ENCODE measurements around the gene DPT.

Gene DPT

GRCh38 chr1:168726719-168727118 is 2.3 kb downstream of the DPT start:
- CTCF ChIA-PET = no interaction called here
- POLR2A ChIA-PET = no interaction called here
- no peak for DNase-seq (ENCODE audit: extremely low spot score)
- TF ChIP-seq BHLHE40 (IDR thresholded peaks at IDR 0.05; ENCODE audit: borderline replicate concordance) (no peak), ARNT (IDR thresholded peaks at IDR 0.05) (no peak), TARDBP (IDR thresholded peaks at IDR 0.05) (no peak), SP1 (IDR thresholded peaks at IDR 0.05) (no peak), FOXM1 (IDR thresholded peaks at IDR 0.05; ENCODE audit: borderline replicate concordance) (no peak), CTBP1 (IDR thresholded peaks at IDR 0.05; ENCODE audit: borderline replicate concordance) (no peak)

- ChIA-PET POLR2A (no interaction called here), CTCF (no interaction called here)
- DNase-seq (ENCODE audit: extremely low spot score) = no peak
- TF ChIP-seq L3MBTL2 (conservative IDR thresholded peaks at IDR 0.05) = no peak
- no peak for TF ChIP-seq TARDBP (IDR thresholded peaks at IDR 0.05)
- TF ChIP-seq SUZ12 (IDR thresholded peaks at IDR 0.05) = no peak
- no peak for TF ChIP-seq FOXM1 (IDR thresholded peaks at IDR 0.05; ENCODE audit: borderline replicate concordance)
- no peak for TF ChIP-seq BHLHE40 (IDR thresholded peaks at IDR 0.05; ENCODE audit: borderline replicate concordance)
- TF ChIP-seq FOXA1 (IDR thresholded peaks at IDR 0.05) = no peak
- no peak for TF ChIP-seq ARNT (IDR thresholded peaks at IDR 0.05)
- no peak for TF ChIP-seq SP1 (IDR thresholded peaks at IDR 0.05)
- no peak for TF ChIP-seq HDGF (IDR thresholded peaks at IDR 0.05; ENCODE audit: borderline replicate concordance)
- TF ChIP-seq NFRKB (IDR thresholded peaks at IDR 0.05) = no peak
- no peak for TF ChIP-seq ELF4 (IDR thresholded peaks at IDR 0.05)
- no peak for TF ChIP-seq CTBP1 (IDR thresholded peaks at IDR 0.05; ENCODE audit: borderline replicate concordance)
- TF ChIP-seq ZNF384 (IDR thresholded peaks at IDR 0.05) = no peak
- TF ChIP-seq LEF1 (IDR thresholded peaks at IDR 0.05; ENCODE audit: borderline replicate concordance) = no peak
- no peak for TF ChIP-seq FOXK2 (IDR thresholded peaks at IDR 0.05)
- TF ChIP-seq PKNOX1 (IDR thresholded peaks at IDR 0.05) = no peak
Observed at GRCh38 chr1:168726281-168726680, 2.7 kb downstream of the DPT start.

GRCh38 chr1:168725831-168726230 is 3.2 kb downstream of the DPT start:
- POLR2A ChIA-PET = no interaction called here
- CTCF ChIA-PET = interaction anchor here (0.6 kb wide), 1 partner anchor 509 kb away, joined by 3 read pairs; no protein-coding TSS in a partner anchor
- TF ChIP-seq BHLHE40 (IDR thresholded peaks at IDR 0.05; ENCODE audit: borderline replicate concordance) (no peak), ARNT (IDR thresholded peaks at IDR 0.05) (no peak), TARDBP (IDR thresholded peaks at IDR 0.05) (no peak), PKNOX1 (IDR thresholded peaks at IDR 0.05) (no peak), SUZ12 (IDR thresholded peaks at IDR 0.05) (no peak), ELF4 (IDR thresholded peaks at IDR 0.05) (no peak), SP1 (IDR thresholded peaks at IDR 0.05) (no peak), ZNF384 (IDR thresholded peaks at IDR 0.05) (no peak), HDGF (IDR thresholded peaks at IDR 0.05; ENCODE audit: borderline replicate concordance) (no peak), CTBP1 (IDR thresholded peaks at IDR 0.05; ENCODE audit: borderline replicate concordance) (no peak)
- no peak for DNase-seq (ENCODE audit: extremely low spot score)

GRCh38 chr1:168725060-168725459 is 3.9 kb downstream of the DPT start:
- ChIA-PET POLR2A (no interaction called here), CTCF (interaction anchor here (0.6 kb wide), 1 partner anchor 510 kb away, joined by 3 read pairs; no protein-coding TSS in a partner anchor)
- TF ChIP-seq HDGF (IDR thresholded peaks at IDR 0.05; ENCODE audit: borderline replicate concordance) (no peak), SP1 (IDR thresholded peaks at IDR 0.05) (no peak), L3MBTL2 (conservative IDR thresholded peaks at IDR 0.05) (no peak), FOXA1 (IDR thresholded peaks at IDR 0.05) (no peak), CTBP1 (IDR thresholded peaks at IDR 0.05; ENCODE audit: borderline replicate concordance) (no peak), ARNT (IDR thresholded peaks at IDR 0.05) (no peak), BHLHE40 (IDR thresholded peaks at IDR 0.05; ENCODE audit: borderline replicate concordance) (no peak), FOXK2 (IDR thresholded peaks at IDR 0.05) (no peak), TARDBP (IDR thresholded peaks at IDR 0.05) (no peak), NFRKB (IDR thresholded peaks at IDR 0.05) (no peak), PKNOX1 (IDR thresholded peaks at IDR 0.05) (no peak), ZNF384 (IDR thresholded peaks at IDR 0.05) (no peak)

GRCh38 chr1:168723000-168723399 is 6.0 kb downstream of the DPT start:
- ChIA-PET CTCF (no interaction called here), POLR2A (no interaction called here)
- TF ChIP-seq LEF1 (IDR thresholded peaks at IDR 0.05; ENCODE audit: borderline replicate concordance) = no peak
- TF ChIP-seq HDGF (IDR thresholded peaks at IDR 0.05; ENCODE audit: borderline replicate concordance) = no peak
- TF ChIP-seq ZNF384 (IDR thresholded peaks at IDR 0.05) = no peak
- TF ChIP-seq CTBP1 (IDR thresholded peaks at IDR 0.05; ENCODE audit: borderline replicate concordance) = no peak
- TF ChIP-seq BHLHE40 (IDR thresholded peaks at IDR 0.05; ENCODE audit: borderline replicate concordance) = no peak
- TF ChIP-seq L3MBTL2 (conservative IDR thresholded peaks at IDR 0.05) = no peak
- TF ChIP-seq FOXA1 (IDR thresholded peaks at IDR 0.05) = no peak
- TF ChIP-seq SP1 (IDR thresholded peaks at IDR 0.05) = no peak
- no peak for TF ChIP-seq NFRKB (IDR thresholded peaks at IDR 0.05)
- no peak for TF ChIP-seq TARDBP (IDR thresholded peaks at IDR 0.05)
- TF ChIP-seq ELF4 (IDR thresholded peaks at IDR 0.05) = no peak
- no peak for TF ChIP-seq PKNOX1 (IDR thresholded peaks at IDR 0.05)
- no peak for TF ChIP-seq FOXK2 (IDR thresholded peaks at IDR 0.05)
- no peak for TF ChIP-seq FOXM1 (IDR thresholded peaks at IDR 0.05; ENCODE audit: borderline replicate concordance)
- no peak for TF ChIP-seq SUZ12 (IDR thresholded peaks at IDR 0.05)
- no peak for TF ChIP-seq ARNT (IDR thresholded peaks at IDR 0.05)

More at GRCh38 chr1:168725060-168725459, 3.9 kb downstream of the DPT start:
- DNase-seq (ENCODE audit: extremely low spot score) = no peak

GRCh38 chr1:168720839-168721238 is 8.2 kb downstream of the DPT start:
- DNase-seq (ENCODE audit: extremely low spot score) = no peak
- POLR2A ChIA-PET = no interaction called here
- TF ChIP-seq PKNOX1 (IDR thresholded peaks at IDR 0.05) (no peak), TARDBP (IDR thresholded peaks at IDR 0.05) (no peak), ARNT (IDR thresholded peaks at IDR 0.05) (no peak), BHLHE40 (IDR thresholded peaks at IDR 0.05; ENCODE audit: borderline replicate concordance) (no peak), FOXK2 (IDR thresholded peaks at IDR 0.05) (no peak), LEF1 (IDR thresholded peaks at IDR 0.05; ENCODE audit: borderline replicate concordance) (no peak), FOXA1 (IDR thresholded peaks at IDR 0.05) (no peak), ELF4 (IDR thresholded peaks at IDR 0.05) (no peak), ZNF384 (IDR thresholded peaks at IDR 0.05) (no peak)
- CTCF ChIA-PET = no interaction called here

More at GRCh38 chr1:168723000-168723399, 6.0 kb downstream of the DPT start:
- no peak for DNase-seq (ENCODE audit: extremely low spot score)

Data from HEK293T (cell line).